ENCODE results near the gene ZNF467.
A peak's percentile ranks its signal among the peaks of the same experiment; 100 is the strongest.

Gene ZNF467

DNA sequence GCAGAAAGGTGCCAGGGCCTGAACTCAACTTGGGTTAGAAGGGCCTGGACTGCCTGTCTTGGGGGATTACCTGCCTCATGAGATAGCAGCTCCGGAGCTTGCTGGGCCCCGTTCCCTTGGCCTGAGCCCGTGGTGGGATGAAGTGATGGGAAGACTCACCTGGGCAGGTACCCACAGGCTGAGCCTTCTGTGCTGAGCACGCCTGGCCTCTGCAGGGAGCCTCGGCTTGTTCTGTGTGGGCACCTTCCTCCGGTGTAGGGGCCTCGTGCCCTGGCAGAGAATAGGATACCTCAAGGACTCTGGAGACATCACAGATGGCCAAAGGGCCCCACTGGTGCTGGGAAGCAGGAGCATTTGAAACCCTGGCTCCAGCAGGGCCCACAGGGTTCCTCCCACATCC, 4.5 kb downstream of the ZNF467 start:
- DNase-seq, result no peak

DNA sequence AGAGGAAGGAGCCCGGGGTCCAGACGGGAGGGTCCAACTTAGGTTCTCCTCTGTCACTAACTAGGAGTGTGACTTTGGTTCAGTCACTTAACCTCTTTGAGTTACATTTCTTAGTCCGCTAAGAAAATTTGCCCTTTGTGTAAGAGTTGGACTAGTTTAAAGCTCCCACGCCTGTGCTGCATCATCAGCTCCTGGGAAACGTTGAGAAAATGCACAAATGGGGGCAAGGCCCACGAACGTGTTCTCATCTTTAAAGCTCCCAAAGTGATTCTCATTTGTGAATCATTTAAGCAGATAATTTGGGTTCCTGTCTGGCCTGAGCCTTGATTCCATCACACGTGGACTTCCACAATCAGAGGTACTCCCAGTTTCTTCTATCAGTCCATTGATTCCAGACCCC, 6.3 kb downstream of the ZNF467 start:
- no peak for DNase-seq

DNA sequence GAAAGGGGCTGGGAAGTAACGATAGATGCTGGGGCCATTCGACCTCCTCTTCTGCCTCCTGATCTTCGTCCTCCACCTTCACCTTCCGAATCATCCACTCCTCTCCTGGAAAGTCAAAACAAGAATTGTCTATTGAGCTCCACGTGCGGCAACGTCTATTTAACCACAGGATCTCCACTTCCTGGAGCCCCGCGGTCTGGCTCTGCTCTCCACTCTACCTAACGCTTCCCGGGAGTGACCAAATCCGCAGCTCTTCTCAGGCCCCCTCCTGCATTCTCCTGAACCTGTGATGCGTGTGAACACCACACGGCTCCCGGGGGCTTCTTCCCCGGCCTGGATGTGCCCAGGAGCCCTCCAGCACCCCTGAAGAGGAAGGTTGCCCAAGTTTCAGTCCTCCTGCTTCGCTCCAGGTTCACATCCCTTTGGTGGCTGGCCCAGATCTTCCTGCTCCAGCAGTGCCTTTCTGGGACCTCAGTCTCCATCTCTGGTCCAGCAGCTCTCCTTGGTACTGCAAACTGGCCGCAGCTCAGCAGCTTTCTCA, 7.2 kb downstream of the ZNF467 start:
- no peak for DNase-seq

DNA sequence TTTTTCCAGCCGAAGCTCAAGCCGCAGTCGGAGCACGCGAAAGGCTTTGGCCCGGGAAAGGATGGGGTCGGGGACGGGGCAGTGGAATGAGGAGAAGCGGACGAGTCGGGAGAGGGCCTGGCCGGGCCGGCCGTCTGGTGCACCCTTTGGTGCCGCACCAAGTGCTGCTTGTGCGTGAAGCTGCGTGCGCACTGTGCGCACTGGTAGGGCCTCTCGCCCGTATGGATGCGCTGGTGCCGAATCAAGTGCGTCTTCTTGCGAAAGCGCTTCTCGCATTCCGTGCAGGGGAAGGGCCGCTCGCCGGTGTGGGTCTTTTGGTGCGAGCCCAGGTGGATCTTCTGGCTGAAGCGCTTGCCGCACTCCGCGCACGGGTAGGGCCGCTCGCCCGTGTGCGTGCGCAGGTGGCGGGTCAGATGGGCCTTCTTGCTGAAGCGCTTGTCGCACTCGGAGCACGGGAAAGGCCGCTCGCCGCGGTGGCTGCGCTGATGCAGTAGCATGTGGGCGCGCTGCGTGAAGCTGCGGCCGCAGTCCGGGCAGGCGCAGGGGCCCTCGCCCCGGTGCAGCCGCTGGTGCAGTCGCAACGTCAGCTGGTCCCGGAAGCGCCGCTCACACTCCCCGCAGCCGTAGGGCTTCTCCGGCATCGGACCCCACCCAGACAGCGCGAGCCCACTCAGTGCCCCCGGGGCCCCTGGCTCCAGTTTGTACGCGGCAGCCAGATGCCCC, 7.8 kb downstream of the ZNF467 start:
- DNase-seq, result no peak

DNA sequence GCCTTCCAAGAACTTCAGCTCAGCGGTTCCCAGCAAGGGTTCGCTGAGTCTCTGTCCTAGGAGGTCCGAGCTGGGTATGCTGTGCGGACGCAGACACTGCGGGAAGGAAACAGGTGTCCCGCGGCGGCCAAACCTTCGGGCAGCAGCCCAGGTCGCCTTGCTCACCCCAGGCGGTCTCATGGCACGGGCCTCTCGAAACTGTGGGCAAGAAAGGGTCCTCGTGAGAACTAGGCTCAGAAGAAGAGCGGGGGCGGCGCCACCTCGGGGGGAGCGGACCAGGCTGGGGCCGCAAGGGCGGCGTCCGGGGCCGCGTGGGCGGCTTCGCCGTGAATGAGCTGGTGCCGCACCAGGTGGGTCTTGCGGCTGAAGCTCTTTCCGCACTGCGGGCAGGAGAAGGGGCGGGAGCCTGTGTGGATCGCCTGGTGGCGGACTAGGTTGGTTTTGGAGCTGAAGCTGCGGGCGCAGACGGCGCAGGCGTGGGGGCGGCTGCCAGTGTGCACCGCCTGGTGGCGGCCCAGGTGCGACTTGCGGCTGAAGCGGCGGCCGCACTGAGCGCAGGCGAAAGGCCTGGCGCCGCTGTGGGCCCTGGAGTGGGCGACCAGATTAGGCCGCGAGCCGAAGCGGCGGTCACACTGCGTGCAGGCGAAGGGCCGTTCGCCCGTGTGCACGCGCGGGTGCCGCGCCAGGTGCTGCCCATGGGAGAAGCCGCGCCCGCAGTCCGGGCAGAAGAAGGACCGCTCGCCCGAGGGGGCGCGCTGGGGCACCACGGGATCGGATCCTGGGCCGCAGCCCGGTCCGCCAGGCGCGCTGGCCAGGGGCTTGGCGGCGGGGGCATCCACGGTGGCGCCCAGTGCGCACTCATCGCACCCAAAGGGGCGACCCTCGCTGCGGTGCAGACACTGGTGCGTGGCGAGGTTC, 8.6 kb downstream of the ZNF467 start:
- DNase-seq, result no peak

DNA sequence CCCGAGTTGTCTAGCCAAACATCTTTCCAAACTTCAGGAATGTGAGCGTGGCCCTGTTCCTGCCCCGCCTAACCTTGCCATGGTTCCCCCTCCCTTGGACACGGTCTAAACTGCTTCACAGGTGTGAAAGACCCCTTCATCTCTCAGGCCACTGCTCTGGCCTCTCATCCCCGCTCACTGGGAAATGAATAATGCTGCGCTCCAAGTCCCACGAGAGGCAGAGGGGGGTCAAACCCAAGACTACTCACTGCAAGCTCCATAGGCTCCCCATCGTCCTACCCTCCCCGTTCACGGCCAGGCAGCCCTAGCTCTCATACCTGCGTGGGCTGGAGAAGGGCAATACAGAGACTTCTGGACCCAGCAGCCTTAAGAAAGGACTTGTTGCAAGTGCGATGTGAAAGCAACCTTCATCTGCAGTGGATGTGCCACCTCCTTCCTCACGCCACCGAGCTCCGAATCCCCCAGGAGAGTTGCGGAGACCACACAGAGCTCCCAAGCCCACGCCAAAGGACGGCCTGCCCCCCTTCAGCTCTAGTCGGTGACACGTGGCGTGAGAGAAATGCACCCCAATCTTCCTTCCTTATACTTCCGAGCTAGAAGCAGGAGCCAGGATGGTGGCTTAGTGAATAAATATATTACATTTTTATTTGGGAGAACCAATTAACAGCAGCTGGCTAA, 9.7 kb downstream of the ZNF467 start:
- DNase-seq, result no peak

DNA sequence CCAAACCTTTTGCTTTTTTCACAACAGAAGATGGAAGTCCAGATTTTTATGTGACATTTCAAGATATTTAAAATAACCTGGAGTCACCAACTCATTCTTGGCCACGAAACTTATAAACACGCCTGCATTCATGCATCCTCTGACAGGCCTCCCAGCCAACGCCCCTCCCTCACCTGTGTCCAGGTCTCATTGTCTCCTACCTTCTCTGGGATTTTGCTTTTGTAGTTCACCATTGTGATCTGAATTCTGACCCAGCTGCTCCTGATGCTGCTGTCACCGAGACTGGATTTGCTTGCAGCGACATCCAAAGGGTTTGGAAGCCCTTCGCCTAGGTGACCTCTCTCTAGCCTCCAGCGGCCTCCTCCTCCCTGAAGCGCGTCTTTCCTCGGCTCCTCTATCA, 10.8 kb downstream of the ZNF467 start:
- no peak for DNase-seq

DNA sequence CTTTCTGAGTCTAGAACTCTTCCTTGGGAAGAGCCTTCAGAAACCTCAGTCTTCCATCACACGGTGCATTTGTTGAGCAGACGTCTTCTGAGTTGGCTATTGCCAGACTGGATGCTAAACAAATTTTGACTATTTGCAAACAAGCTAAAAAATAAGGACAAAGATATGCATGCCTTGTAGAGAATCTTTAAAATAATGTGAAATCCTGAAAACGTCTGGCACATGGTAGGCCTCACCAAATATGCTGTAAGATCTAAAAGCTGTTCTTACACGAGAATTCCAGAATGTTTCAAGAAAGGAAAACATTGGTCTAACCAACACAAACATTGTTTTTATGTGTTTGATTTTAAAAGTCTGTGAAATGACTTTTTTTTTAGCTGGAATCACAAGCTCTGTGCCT, 11.3 kb downstream of the ZNF467 start:
- no peak for DNase-seq

DNA sequence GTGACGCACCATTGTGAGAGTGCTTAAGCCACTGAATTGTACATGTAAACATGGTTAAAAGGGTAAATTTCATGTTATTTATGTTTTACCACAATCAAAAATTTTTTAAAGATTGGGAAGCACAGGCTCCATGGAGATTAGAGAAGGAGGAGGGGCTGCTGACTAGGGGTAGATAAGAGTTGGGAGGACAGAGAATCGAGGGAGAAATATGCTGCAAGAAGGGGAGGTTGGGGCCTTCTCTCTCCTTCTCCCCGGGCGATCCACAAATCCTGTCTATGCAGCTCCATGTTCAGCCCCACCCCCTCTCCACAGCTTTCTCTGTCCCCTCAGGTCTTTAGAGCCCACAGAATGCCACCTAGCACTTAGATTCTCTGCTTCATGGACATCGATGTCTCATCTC, 12.1 kb downstream of the ZNF467 start:
- DNase-seq, result no peak

DNA sequence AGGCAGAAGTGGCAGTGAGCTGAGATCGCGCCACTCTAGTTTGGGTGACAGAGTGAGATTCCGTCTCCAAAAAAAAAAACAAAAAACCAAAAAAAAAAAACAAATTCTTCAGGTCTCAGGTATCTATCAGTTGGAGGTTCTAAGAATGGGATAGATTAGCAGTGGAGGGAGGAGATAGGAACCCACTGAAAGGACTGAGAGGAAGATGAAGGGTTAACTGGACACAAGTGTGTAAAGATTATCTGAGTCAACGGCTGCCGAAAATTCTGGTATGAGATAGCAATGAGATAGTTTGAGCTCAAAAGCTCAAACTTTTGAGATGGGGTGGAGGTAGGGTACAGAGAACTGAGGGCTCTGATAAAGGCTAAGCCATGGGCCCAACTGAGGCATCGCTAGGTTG, 12.8 kb downstream of the ZNF467 start:
- DNase-seq, result no peak

DNA sequence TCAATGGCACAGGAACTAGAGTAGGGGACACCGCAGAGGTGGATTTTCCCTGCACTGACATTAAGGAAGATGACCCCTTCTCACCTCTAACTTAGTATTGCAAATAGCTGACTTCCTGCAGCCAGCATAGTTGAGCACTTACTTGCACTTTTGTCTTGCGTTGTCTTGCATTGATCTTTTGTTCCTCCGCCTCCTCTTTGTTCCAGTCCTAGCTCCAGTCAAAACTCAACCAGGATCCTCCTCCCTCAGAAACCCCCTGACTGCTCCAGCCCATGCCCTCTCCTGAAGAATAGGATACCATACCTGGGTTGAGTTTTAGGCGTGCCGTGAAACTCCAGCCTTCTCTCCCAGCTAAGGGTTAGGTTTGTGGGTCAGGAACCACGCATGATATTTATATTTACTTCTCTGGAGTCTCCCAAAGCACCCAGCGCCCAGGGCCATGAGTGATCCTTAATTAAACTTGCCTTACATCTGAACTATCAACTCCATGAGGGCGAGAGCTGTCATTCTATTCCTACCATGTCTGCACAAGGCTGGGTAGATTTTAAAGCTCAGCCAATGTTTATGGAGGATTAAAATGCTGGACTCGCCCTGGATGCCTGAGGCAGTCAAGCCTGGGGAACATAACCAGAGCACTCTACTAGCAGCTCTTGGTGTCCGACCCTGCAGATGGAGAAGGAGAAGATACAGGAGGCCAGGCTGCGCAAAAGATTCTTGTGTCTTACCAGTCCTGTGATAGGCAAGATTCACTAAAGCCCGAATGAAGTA, 14.1 kb downstream of the ZNF467 start:
- DNase-seq, result no peak

DNA sequence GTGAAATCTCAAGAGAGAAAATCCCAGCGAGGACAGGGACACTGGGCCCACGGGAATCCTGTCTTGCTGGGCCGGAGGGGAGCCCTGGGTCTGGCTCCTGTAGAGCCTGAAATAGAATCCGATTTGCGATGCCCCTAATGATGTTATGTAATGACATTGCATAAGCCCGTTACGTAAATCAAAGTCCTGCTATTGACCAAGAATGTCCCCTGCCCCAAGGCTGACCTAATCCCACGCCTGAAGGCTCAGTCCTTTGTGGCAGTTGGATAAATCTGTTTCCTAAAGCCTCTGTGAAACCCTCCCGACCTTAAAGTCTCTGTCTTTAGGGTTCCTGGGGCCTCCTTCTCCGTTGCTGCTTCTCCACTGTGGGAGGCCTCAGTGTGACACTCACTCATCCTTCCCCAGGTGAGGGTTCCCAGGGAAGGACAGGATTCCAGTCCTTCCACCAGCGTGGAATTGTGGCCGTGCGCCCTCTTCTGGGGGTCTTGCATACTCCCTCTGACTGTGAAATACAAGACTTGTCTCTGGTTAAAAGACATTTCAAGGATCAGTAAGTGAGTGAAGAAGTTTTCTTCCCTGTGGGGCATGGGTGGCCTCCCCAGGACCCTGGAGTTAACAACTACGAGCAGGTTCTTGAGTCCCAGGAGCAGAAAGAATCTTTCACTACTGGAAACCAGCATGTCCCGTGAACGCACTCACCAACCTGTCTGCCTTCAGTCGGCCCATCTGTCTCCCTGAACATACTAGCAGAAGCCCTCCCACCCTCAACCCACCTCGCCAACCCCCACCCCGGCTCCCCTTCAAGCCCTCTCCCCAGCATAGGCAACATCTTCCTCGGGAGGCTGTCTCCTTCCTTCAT, 19.8 kb downstream of the ZNF467 start:
- DNase-seq, result no peak

DNA sequence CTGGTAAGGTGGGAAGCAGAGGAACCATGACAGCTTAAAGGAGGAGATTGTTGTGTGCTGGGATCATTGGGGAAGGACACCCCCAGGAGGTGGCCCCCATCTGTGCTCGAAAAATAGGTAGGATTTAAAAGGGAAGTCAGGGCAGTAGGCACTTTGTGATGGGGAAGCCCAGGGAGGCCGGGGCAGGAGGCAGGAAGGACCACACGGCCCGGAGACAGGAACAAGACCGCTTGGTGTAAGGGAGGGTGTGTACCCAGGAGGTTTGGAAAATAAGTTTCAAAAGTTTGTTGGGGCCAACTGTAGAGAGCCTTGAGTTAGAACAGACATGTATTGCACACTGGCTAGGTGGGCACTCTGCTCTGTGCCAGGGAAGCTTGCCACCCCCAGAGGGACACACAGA, 20.7 kb downstream of the ZNF467 start:
- no peak for DNase-seq

DNA sequence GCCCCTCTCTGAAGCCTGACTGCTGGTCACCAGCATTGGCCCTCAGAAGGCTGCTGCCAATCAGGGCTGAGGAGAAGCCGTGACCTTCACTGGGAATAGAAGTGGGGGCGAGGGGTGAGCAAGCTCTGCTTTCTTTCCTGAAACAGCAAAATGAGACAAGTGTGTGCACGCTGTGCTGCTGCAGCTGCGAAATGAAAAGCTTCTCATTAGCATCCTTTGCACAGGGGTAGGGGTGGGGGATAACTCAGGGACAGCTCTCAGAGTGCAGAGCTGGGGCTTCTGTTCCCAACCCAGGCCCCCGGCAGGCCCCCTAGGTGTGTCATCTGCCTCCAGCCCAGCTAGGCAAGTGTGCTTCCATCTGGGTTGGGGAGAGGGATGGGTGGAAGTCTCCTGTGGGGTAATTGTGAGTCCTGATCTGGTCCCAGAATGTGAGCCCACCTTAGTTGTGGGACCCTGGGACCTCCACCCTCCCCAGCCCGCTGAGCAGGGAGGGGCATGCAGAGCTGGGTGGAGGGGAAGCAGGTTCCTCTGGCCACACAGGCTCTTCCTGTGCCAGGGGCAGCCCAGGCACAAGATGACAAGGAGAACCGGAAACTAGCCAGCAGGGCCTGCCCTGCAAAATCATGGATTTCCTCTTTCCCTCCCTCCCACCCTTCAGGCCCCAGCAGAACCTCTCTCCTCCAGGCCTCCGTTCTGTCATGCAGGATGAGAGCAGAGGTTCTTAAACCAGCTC, 22.2 kb downstream of the ZNF467 start:
- no peak for DNase-seq

DNA sequence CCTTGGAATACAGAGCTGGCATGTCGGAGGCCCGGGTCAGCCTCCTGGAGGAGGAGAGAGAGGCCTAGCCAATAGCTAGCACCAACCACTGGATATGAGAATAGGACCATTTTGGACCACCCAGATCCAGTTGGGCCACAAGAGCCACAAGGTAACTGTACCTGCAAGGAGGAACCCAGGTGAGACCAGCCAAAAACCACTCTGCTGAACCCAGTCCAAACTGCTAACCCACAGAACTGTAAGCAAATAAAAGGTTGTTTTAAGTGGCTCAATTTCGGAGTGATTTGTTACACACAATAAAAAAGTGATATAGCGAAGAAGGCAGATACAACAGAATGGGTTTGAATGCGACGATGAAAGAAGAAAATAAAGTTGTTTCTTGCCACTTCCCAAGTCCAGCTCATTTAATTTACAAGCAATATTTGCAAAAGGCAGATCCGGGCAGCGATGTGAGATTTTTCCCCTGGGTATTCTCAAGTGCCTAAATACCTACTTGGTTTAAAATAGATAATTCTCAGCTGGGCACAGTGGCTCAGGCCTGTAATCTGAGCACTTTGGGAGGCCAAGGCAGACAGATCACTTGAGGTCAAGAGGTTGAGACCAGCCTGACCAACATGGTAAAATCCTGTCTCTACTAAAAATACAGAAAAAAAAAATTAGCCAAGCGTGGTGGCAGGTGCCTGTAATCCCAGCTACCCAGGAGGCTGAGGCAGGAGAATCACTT, 23.1 kb downstream of the ZNF467 start:
- peak; percentile 8 for DNase-seq

DNA sequence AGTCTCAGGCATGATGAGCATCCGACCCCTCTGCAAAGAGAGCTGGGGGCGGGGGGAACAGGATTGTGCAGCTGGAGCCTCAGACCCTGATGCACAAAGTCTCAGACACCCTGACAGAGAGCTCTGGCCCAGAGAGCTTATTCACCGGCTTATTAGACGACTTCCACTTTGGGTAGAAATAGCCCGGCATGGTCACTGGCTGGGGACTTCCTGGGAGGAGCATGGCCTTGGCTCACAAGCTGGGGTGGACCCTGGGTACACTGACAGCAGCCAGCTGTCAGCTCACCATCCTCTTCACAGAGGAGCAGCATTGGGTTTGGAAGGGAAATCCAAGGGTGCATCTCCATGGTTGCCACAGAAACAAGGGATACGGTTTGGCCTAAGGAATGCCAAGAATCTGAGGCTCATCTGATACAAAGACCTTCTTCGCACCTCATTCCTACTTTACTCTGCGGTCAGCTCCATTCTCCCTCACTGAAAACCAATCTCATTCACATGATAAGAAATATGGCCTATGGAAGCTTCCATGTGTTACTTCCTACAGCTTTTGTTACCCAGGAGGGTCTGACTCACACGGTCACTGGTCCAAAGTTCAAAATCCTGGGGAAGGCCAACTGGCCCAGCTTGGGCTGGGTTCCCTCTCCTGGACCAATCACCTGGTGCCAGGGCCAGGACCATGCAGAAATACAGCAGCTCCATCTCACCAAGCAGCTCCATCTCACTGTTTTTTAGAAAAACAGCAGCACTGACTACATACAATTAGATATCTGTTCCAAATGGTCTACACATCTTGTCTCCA, 25.1 kb downstream of the ZNF467 start:
- DNase-seq, result no peak

DNA sequence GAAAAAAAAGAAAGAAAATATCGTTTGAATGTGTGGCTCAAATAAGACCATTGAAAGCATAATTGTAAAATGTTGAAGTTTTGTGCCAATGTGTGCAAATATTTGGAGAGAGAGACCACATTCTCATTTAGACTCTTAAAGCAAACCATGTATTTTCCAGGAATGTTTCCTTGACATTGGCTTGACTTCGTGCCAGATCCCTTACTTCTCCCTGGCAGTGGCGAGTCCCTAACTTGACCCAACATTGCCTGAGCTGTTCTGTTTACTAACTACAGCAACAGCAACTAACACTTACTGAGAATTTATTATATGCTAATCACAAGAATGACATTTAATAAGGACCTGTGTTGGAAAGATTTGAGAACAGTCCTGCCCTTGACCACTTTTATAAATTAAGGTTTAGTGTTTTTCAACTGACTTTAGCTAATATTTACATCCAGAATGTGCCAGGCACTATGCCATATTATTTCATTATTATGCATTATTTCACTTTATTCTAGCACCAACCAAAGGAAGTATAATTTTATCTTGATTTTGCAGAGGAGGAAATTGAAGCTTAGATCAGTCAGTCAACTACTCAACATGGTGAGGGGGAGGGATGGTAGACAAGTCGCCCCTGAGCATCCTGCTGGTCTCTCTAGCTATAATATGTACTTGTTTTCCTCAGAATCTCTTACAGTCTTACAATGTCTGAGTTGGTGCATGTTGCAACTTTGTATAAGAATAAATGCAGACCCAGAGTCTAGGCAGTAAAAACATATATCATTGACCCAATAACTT, 29.7 kb downstream of the ZNF467 start:
- no peak for DNase-seq

DNA sequence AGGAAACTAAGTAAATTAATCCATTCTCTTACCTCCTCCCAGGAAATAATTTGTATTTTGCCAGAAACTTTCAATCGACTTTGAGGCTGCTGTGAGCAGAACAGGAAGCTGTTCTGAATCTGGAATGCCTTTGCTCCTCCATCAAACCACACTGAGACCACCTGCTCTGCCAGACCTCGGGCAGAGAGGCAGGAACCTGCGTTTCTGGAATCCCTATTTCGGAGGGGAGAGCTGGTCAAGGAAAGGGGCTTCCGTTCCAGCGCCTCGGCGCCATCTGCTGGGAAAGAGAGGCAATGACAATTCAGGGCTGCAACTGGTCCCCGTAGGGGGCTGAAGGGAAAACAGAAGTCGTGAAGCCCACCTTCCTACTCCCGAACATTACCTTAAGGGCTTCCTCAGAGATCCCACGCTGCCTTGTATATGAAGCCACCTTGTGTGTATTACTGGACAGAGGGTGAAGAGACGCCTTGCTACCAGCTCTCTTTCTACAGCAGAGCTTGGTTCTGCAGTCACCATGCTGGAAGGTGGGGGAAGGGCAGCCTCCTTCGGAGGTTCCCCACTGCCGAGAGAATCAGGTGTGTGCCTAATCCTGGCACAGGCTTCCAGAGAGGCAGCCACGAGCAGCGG, 31.2 kb downstream of the ZNF467 start:
- DNase-seq, result no peak

All from DMS79 (cell line).